Lower leg skin (tissue), 3 donors: ENCODE data around the gene SLC35E2B.

Source experiments
- CTCF ChIP-seq, 3 donors: fragments of 450-650 bp; IDR thresholded peaks; one replicate each; pipeline ENCODE4 v1.5.1; 2016; ENCODE audit warnings: antibody characterized with exemption in 3 of 3, mild to moderate bottlenecking in 3 of 3, moderate library complexity in 2 of 3
- POLR2A ChIP-seq, 2 donors: fragments of 450-650 bp; IDR thresholded peaks; one replicate each; pipeline ENCODE4 v1.6.1; 2016 to 2017; ENCODE audit warnings: antibody characterized with exemption in 2 of 2, mild to moderate bottlenecking in 1 of 2, moderate library complexity in 1 of 2

DNA sequence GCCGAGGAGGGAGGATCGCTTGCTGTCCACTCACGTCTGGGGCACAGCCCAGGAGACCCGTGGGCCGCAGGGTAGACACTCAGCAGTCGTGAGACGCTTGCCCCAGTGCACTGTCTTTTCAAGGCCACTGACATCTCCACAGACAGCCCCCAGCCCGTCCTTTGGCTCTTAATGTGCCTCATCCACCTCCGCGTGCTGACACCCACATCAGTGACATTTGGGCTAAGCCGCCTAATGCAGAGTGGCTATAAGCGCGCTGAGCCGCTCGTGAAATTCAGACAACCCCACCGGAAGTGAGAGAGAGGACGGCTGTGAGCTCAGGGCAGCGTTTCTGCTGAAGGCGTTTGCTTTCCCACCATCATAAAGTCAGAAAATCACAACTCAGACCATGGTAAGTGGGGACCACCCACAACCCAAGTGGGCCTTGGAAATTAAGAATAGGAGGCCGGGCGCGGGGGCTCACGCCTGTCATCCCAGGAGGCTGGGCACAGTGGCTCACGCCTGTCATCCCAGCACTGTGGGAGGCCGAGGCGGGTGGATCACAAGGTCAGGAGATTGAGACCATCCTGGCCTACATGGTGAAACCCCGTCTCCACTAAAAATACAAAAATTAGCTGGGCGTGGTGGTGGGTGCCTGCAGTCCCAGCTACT, 8.4 kb downstream of the SLC35E2B start:
- TF ChIP-seq CTCF (IDR thresholded peaks at IDR 0.05) (no peak), POLR2A (IDR thresholded peaks at IDR 0.05) (no peak)
